Measurements from ENCODE around the gene TRMT11.
"Not testable (repeated sequence)": the region's sequence is repeated elsewhere in the genome, so short reads cannot be mapped to it uniquely, and the experiment has no call there.

TRMT11 gene

DNA sequence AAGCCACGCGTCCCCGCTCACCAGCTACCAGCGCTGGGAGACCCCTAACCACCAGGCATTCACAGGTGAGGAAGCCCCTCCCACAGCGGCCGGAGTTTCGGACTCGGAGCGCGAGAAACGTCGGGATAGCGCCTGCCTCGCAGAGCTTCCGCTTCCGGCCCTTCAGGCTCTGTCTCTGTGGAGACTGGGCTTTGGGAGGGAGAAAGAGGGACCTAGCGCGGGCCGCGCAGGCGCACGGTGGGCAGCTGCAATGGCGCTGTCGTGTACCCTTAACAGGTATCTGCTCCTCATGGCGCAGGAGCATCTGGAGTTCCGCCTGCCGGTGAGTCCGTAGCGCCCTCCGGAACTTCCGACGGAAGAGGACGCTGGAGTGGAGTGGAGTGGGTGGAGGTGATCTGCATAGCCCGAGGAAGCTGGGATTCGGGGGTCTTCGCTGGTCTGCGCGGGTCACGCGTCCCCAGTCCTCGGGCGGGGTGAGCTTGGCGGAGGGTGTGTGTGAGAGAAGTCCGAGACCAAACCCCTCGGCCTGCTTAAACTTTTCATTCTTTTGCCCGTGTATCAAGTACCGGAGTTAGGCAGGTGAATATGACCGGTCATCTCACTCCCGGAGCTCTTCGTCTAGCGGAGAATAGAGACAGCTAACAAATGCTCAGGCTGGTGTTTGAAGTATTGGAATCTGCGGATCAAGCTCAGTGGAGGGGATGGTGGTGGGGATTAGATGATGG, at the start of gene TRMT11:
Gene TRMT11, plus strand, starts transcription at position 240 of the 725 bp plus-strand sequence. Its CDS starts 11 bp downstream, at position 251.
- peak; percentile 88 for DNase-seq

- no peak for DNase-seq
Observed at GRCh38 chr6:125939026-125939425, 47.3 kb upstream of the TRMT11 start.

- no peak for DNase-seq
Observed at GRCh38 chr6:125939791-125940190, 46.5 kb upstream of the TRMT11 start.

GRCh38 chr6:125940247-125941041, 45.9 kb upstream of the TRMT11 start:
- no peak for DNase-seq

- DNase-seq: no peak
Observed at GRCh38 chr6:125942672-125943527, 43.4 kb upstream of the TRMT11 start.

DNA sequence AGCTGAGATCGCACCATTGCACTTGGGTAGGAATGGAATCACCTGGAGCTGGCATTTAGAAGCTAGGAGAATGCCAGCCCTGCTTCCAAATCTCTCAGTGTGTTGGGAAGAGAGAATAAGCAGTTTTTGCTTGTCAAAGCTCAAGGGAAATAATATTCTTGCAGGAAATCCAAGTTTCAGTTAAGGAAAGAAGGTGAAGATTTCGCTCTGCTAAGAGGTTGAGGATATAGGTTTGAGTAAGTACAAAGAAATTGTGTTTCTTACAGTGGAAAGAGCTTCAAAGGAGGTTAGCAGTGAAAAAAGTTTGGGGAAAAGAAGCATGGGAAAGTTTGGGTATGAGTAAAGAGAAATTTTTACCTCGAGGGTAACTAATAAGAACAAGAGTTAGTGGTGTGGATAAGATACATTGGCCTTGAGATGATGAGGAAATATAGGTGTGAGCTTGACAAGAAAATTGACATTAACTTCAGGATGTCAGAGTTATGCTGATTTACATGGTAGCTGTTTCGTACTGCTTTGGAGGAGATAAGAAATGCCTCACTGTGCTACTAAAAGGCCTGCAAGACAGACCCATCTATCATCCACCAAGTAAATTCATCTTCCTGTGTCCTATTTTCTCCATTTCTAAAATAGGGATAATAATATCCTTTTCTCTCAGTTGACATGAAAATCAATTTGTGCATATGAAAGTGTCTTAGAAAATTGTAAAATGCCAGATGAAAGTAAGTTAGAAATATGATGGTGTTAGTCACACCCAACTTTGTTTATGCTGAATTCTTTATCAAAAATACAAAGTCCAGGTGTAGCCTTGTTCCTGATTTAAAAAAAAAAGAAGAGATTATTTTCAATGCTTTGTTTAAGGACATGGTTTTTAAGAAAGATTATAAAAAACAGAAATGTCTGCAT, 42.6 kb upstream of the TRMT11 start:
- DNase-seq: no peak

GRCh38 chr6:125944434-125944816, 41.9 kb upstream of the TRMT11 start:
- peak; percentile 68 for DNase-seq

DNA sequence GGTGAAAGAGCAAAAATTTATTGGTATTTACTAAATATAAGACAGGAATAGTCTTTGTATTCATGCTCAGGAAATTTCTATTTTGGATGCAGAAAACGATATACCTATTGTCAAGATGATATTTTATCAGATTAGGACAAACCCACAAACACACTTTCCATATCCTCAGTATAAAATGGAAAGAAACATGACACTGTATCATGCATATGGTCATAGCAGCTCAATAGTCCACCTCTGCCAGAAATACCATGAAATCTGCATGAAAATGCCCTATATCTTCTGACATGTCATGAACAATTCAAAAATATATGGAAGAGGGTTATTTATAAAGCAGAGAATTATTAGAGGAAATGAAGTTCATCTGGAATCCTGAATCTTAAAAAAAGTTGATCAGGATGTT, 41.4 kb upstream of the TRMT11 start:
- DNase-seq: no peak

GRCh38 chr6:125945378-125946141, 40.8 kb upstream of the TRMT11 start:
- DNase-seq: no peak

- no peak for DNase-seq
Observed at GRCh38 chr6:125947615-125948014, 38.7 kb upstream of the TRMT11 start.

GRCh38 chr6:125948455-125948854, 37.9 kb upstream of the TRMT11 start:
- DNase-seq: no peak

GRCh38 chr6:125949069-125949468, 37.3 kb upstream of the TRMT11 start:
- DNase-seq: no peak

GRCh38 chr6:125950293-125950692, 36.0 kb upstream of the TRMT11 start:
- no peak for DNase-seq

DNA sequence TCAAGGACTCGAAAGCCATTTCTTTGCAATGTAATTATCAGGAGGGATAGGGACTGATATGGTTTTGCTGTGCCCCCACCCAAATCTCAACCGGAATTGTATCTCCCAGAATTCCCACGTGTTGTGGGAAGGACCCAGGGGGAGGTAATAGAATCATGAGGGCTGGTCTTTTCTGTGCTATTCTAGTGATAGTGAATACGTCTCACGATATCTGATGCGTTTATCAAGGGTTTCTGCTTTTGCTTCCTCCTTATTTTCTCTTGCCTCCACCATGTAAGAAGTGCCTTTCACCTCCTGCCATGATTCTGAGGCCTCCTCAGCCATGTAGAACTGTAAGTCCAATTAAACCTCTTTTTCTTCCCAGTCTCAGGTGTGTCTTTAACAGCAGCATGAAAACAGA, 35.6 kb upstream of the TRMT11 start:
- DNase-seq: not testable (repeated sequence)

- DNase-seq: no peak
Observed at GRCh38 chr6:125951323-125951722, 35.0 kb upstream of the TRMT11 start.

GRCh38 chr6:125952764-125953501, 33.4 kb upstream of the TRMT11 start:
- DNase-seq: no peak

GRCh38 chr6:125953502-125953875, 32.9 kb upstream of the TRMT11 start:
- DNase-seq: no peak

GRCh38 chr6:125954735-125955339, 31.5 kb upstream of the TRMT11 start:
- DNase-seq: no peak

DNA sequence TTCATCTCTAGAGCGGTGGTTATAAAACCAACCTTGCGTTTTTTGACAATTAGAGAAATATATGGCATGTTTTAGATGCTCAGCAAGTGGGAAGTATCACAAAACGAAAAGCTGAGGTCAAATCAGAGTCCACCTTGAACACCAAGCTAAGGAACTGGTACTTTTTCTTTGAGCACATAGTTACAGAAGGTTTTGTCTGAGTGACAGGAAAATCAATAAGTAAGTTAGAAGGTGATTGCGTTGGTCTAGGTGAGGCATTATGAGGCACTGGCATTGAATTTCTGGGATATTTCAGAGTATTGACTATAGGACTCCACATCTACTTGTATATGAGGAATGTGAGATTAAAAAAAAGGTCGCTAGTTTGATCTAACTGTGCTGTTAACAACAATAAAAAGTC, 30.4 kb upstream of the TRMT11 start:
- DNase-seq: no peak
